GM21390 (cell line): Measurements from ENCODE around the gene RNF220.
"Not testable (repeated sequence)": the region's sequence is repeated elsewhere in the genome, so short reads cannot be mapped to it uniquely, and the experiment has no call there.

Experiments
- ATAC-seq: cut with Tn5 transposase; IDR thresholded peaks from one replicate; pipeline ENCODE4 v1.9.1; 2021; ENCODE audit not compliant: unreplicated experiment

RNF220 gene

GRCh38 chr1:44545961-44546360 lies 140.9 kb downstream of the RNF220 start:
- no peak for ATAC-seq

- no peak for ATAC-seq
Measured at GRCh38 chr1:44546403-44547053, 141.5 kb downstream of the RNF220 start.

GRCh38 chr1:44547361-44547760 lies 142.3 kb downstream of the RNF220 start:
- ATAC-seq, result no peak

GRCh38 chr1:44547837-44548236 lies 142.8 kb downstream of the RNF220 start:
- ATAC-seq, result no peak

GRCh38 chr1:44549510-44549909 lies 144.5 kb downstream of the RNF220 start:
- ATAC-seq, result no peak

- ATAC-seq, result no peak
Measured at GRCh38 chr1:44553127-44553758, 148.2 kb downstream of the RNF220 start.

- no peak for ATAC-seq
Measured at GRCh38 chr1:44553771-44554170, 148.7 kb downstream of the RNF220 start.

GRCh38 chr1:44554706-44555105 lies 149.7 kb downstream of the RNF220 start:
- ATAC-seq, result no peak

GRCh38 chr1:44557778-44558177 lies 152.7 kb downstream of the RNF220 start:
- no peak for ATAC-seq

GRCh38 chr1:44558883-44559282 lies 153.8 kb downstream of the RNF220 start:
- no peak for ATAC-seq

- ATAC-seq, result no peak
Measured at GRCh38 chr1:44559330-44559729, 154.3 kb downstream of the RNF220 start.

GRCh38 chr1:44559913-44560312 lies 154.9 kb downstream of the RNF220 start:
- no peak for ATAC-seq

GRCh38 chr1:44560696-44561095 lies 155.6 kb downstream of the RNF220 start:
- ATAC-seq, result not testable (repeated sequence)

- ATAC-seq, result no peak
Measured at GRCh38 chr1:44565259-44565750, 160.2 kb downstream of the RNF220 start.

- no peak for ATAC-seq
Measured at GRCh38 chr1:44565833-44566232, 160.8 kb downstream of the RNF220 start.

GRCh38 chr1:44566281-44567046 lies 161.4 kb downstream of the RNF220 start:
- ATAC-seq, result no peak

GRCh38 chr1:44568128-44568900 lies 163.3 kb downstream of the RNF220 start:
- no peak for ATAC-seq

GRCh38 chr1:44569491-44569890 lies 164.4 kb downstream of the RNF220 start:
- no peak for ATAC-seq

GRCh38 chr1:44571712-44572571 lies 166.9 kb downstream of the RNF220 start:
- ATAC-seq, result no peak

GRCh38 chr1:44572572-44572879 lies 167.5 kb downstream of the RNF220 start:
- no peak for ATAC-seq
